HCT116 (cell line): ENCODE data around the gene ZBTB3. TPM values are rescaled to one million over a fixed set of nuclear protein-coding genes. Genes with fewer than 3 reads are reported as not detected.

ENCODE experiments used
- ATAC-seq: fragments of 200-7000 bp; cut with Tn5 transposase; 2 replicates; pipeline ENCODE4 v1.9.1; 2020; ENCODE audit warnings: mild to moderate bottlenecking, moderate library complexity
- Bru-seq: library from RNA; stranded (reverse); fragments of 400-500 nt; gene quantifications from one replicate; lab custom pipeline; 2021; lab: Mats Ljungman, UMichigan
- BruChase-seq, 2 experiments: library from RNA; stranded (reverse); fragments of 400-500 nt; gene quantifications; one replicate each; lab custom pipeline; 2021; lab: Mats Ljungman, UMichigan
- BruUV-seq: library from RNA; stranded (reverse); fragments of 400-500 nt; replicated peaks from 2 replicates; lab custom pipeline; 2021; lab: Mats Ljungman, UMichigan
- CTCF ChIA-PET: fragments of 300-600 bp; sonication (Branson Sonifier 250); formaldehyde crosslinking; loops from one replicate; lab custom pipeline; 2021; ENCODE audit warnings: antibody characterized with exemption; lab: Charles Lee
- POLR2A ChIA-PET: fragments of 300-600, 350-600 bp; sonication (Branson Sonifier 250); formaldehyde crosslinking; loops from one replicate; lab custom pipeline; 2021; ENCODE audit warnings: antibody characterized with exemption; lab: Charles Lee
- RAD21 ChIA-PET, 2 experiments: fragments of 300-600 bp; sonication (Branson Sonifier 250); formaldehyde crosslinking; loops; one replicate each; lab custom pipeline; 2023; ENCODE audit warnings: low total read pairs in 2 of 2; ENCODE audit not compliant: uncharacterized antibody in 2 of 2, unreplicated experiment in 2 of 2, low non-redundant PET in 1 of 2; lab: Charles Lee
- DNase-seq: peaks from one replicate; pipeline ENCODE4 v3.0.0-alpha.2; 2010; ENCODE audit warnings: low read depth, low spot score
- H2AFZ ChIP-seq: fragments of 200-600 bp; shearing (Covaris generic), sonication (generic); 2 replicates; pipeline ENCODE4 v1.6.1; 2017; ENCODE audit warnings: low read depth, mixed run types, mixed read lengths, antibody characterized with exemption, low read length; ENCODE audit not compliant: poor library complexity, severe bottlenecking
- H3K27ac ChIP-seq: 2 replicates; pipeline ENCODE4 v1.5.1; 2012; ENCODE audit warnings: low read depth, low read length
- H3K27me3 ChIP-seq: fragments of 200-600 bp; sonication (generic); 2 replicates; pipeline ENCODE4 v1.6.1; 2016; ENCODE audit warnings: mixed run types, low read length, mixed read lengths; ENCODE audit not compliant: insufficient read depth
- H3K36me3 ChIP-seq, 2 experiments: fragments of 200-500 bp in 1 of 2; fragments of 200-600 bp in 1 of 2; sonication (Bioruptor generic) in 1 of 2; sonication (generic) in 1 of 2; 2 replicates each; pipeline versions ENCODE4 v1.5.1 to v1.6.1; 2014 to 2016; ENCODE audit warnings: low read length in 2 of 2, inconsistent platforms in 1 of 2, mixed read lengths in 1 of 2, mixed run types in 1 of 2; ENCODE audit not compliant: insufficient read depth in 2 of 2, control insufficient read depth in 1 of 2
- H3K4me1 ChIP-seq, 2 experiments: fragments of 200-600 bp in 1 of 2; sonication (generic) in 1 of 2; 2 replicates each; pipeline versions ENCODE4 v1.5.1 to v1.6.1; 2012 to 2017; ENCODE audit warnings: low read length in 2 of 2, inconsistent platforms in 1 of 2, mild to moderate bottlenecking in 1 of 2, mixed read lengths in 1 of 2, mixed run types in 1 of 2, moderate library complexity in 1 of 2; ENCODE audit not compliant: insufficient read depth in 2 of 2, control insufficient read depth in 1 of 2
- H3K4me2 ChIP-seq: fragments of 200-600 bp; sonication (generic); 2 replicates; pipeline ENCODE4 v1.6.1; 2017; ENCODE audit warnings: mixed run types, low read length, mixed read lengths
- H3K4me3 ChIP-seq, 2 experiments: fragments of 200-600 bp in 1 of 2; sonication (generic) in 1 of 2; replicated peaks in 1 of 2; 2 replicates each; pipeline ENCODE4 v1.5.1; 2011 to 2016; ENCODE audit warnings: low read length in 2 of 2, control low read depth in 1 of 2, low read depth in 1 of 2, mild to moderate bottlenecking in 1 of 2, mixed read lengths in 1 of 2, mixed run types in 1 of 2
- H3K79me2 ChIP-seq: fragments of 200-600 bp; sonication (generic); 2 replicates; pipeline ENCODE4 v1.6.1; 2017; ENCODE audit warnings: mild to moderate bottlenecking, mixed run types, low read length, moderate library complexity, mixed read lengths; ENCODE audit not compliant: insufficient read depth
- H3K9ac ChIP-seq: fragments of 200-600 bp; sonication (generic); 2 replicates; pipeline ENCODE4 v1.6.1; 2016; ENCODE audit warnings: low read length, mixed read lengths
- H3K9me2 ChIP-seq: fragments of 200-600 bp; sonication (generic), shearing (Covaris generic); 2 replicates; pipeline ENCODE4 v1.6.1; 2017; ENCODE audit warnings: mixed run types, mild to moderate bottlenecking, moderate library complexity; ENCODE audit not compliant: insufficient read depth
- H3K9me3 ChIP-seq, 2 experiments: fragments of 200-500 bp in 1 of 2; fragments of 200-600 bp in 1 of 2; sonication (Bioruptor generic) in 1 of 2; sonication (generic) in 1 of 2; 2 replicates each; pipeline ENCODE4 v1.6.1; 2014 to 2017; ENCODE audit warnings: low read length in 2 of 2, mixed read lengths in 2 of 2, inconsistent platforms in 1 of 2, low read depth in 1 of 2, mild to moderate bottlenecking in 1 of 2, mixed run types in 1 of 2, moderate library complexity in 1 of 2; ENCODE audit not compliant: control insufficient read depth in 1 of 2, insufficient read depth in 1 of 2
- H4K20me1 ChIP-seq: fragments of 200-600 bp; sonication (generic), shearing (Covaris generic); 2 replicates; pipeline ENCODE4 v1.6.1; 2017; ENCODE audit warnings: mixed run types, mild to moderate bottlenecking, moderate library complexity; ENCODE audit not compliant: insufficient read depth
- CBX3 ChIP-seq: IDR thresholded peaks from 2 replicates; pipeline ENCODE4 v1.6.1; 2012; ENCODE audit warnings: low read depth
- CEBPB ChIP-seq: IDR thresholded peaks from 2 replicates; pipeline ENCODE4 v1.6.1; 2012; ENCODE audit warnings: low read depth
- EGR1 ChIP-seq: IDR thresholded peaks from 2 replicates; pipeline ENCODE4 v1.6.1; 2012; ENCODE audit warnings: low read depth
- ELF1 ChIP-seq: IDR thresholded peaks from 2 replicates; pipeline ENCODE4 v1.6.1; 2012; ENCODE audit warnings: low read depth, borderline replicate concordance
- EZH2 ChIP-seq: fragments of 200-600 bp; sonication (generic); IDR thresholded peaks from 2 replicates; pipeline ENCODE4 v1.6.1; 2017; ENCODE audit warnings: antibody characterized with exemption, mixed run types
- EZH2phosphoT487 ChIP-seq: fragments of 200-600 bp; IDR thresholded peaks from 2 replicates; pipeline ENCODE4 v1.6.1; 2018; ENCODE audit warnings: antibody characterized with exemption, borderline replicate concordance
- MAX ChIP-seq: IDR thresholded peaks from 2 replicates; pipeline ENCODE4 v1.6.1; 2012
- POLR2A ChIP-seq: IDR thresholded peaks from 2 replicates; pipeline ENCODE4 v1.7.0; 2011; ENCODE audit warnings: borderline replicate concordance; ENCODE audit not compliant: insufficient read depth, insufficient read length; ENCODE audit errors: extremely low read depth
- POLR2AphosphoS5 ChIP-seq: IDR thresholded peaks from 2 replicates; pipeline ENCODE4 v1.6.1; 2011; ENCODE audit warnings: mild to moderate bottlenecking, low read depth, low read length, moderate library complexity
- SP1 ChIP-seq: IDR thresholded peaks from 2 replicates; pipeline ENCODE4 v1.6.1; 2012; ENCODE audit warnings: low read depth
- TCF7L2 ChIP-seq: IDR thresholded peaks from 2 replicates; pipeline ENCODE4 v1.7.0; 2011; ENCODE audit warnings: borderline replicate concordance, inconsistent platforms; ENCODE audit not compliant: insufficient read depth, insufficient read length; ENCODE audit errors: extremely low read depth
- YY1 ChIP-seq: IDR thresholded peaks from 2 replicates; pipeline ENCODE4 v1.6.1; 2011; ENCODE audit warnings: low read length, low read depth, moderate library complexity, mild to moderate bottlenecking; ENCODE audit not compliant: insufficient replicate concordance; ENCODE audit errors: extremely low read depth
- ZBTB33 ChIP-seq: IDR thresholded peaks from 2 replicates; pipeline ENCODE4 v1.6.1; 2011; ENCODE audit warnings: mild to moderate bottlenecking, low read length, moderate library complexity; ENCODE audit not compliant: insufficient replicate concordance; ENCODE audit errors: extremely low read depth
- ZNF274 ChIP-seq: fragments of 200-500 bp; sonication (Bioruptor generic); IDR thresholded peaks from 2 replicates; pipeline ENCODE4 v1.6.1; 2014; ENCODE audit warnings: mild to moderate bottlenecking, low read depth, low read length, inconsistent platforms
- intact Hi-C: fragments of 100-400 bp; cut with micrococcal nuclease; formaldehyde crosslinking; loops from 2 replicates; pipeline ENCODE4 v1.10.0; 2022
- long read RNA-seq: library from polyadenylated mRNA; unstranded; transcript quantifications from one replicate; pipeline ENCODE4 v2.0.0, GENCODE V29; 2021; ENCODE audit not compliant: unreplicated experiment
- polyA plus RNA-seq: library from polyadenylated mRNA; unstranded; fragments of >200 nt; gene quantifications from 2 replicates; pipeline ENCODE4 v1.2.1, GENCODE V29; 2012; ENCODE audit warnings: missing spikeins
- total RNA-seq: library from RNA; stranded (reverse); gene quantifications from one replicate; pipeline ENCODE4 v1.2.1, GENCODE V29; 2021; ENCODE audit not compliant: unreplicated experiment

The ZBTB3 gene
- total RNA-seq, result 11.3 TPM
- polyA plus RNA-seq, result 3.2 and 3.6 TPM in 2 replicates
- Bru-seq, nascent RNA, result percentile 62 among the genes with signal in this experiment
- BruChase-seq, experiment 1, labeled RNA remaining after a 6-hour chase, result percentile 54 among the genes with signal in this experiment
- BruChase-seq, experiment 2, labeled RNA remaining after a 2-hour chase, result percentile 86 among the genes with signal in this experiment
- long read RNA-seq, partial matches to known transcripts, result 1 of 2 reads
- long read RNA-seq, other reads (novel, unspliced or antisense), result 1 of 2 reads

- ChIA-PET CTCF (interaction anchor here (0.6 to 1.9 kb wide), 7 partner anchors 15 to 372 kb away, joined by 3 to 24 read pairs (median 6); partner anchors contain the start of genes HNRNPUL2 and TMEM179B), POLR2A (interaction anchor here (0.5 to 3.4 kb wide), 25 partner anchors 8 to 136 kb away, joined by 3 to 50 read pairs (median 6); partner anchors contain the start of genes C11orf98, CSKMT, HNRNPUL2 and LBHD1), RAD21 (interaction anchor here (0.6 to 1.0 kb wide), 5 partner anchors 33 to 377 kb away, joined by 3 to 4 read pairs (median 3); partner anchors contain the start of gene TUT1 (in 1 of the 2))
- no peaks in the 10 kb centered on the region for H4K20me1 ChIP-seq
- H2AFZ ChIP-seq, result peak within 1 kb of the TSS; percentile 83
- no TSS peak for BruUV-seq
- peak within 1 kb of the TSS; percentile 90 for H3K4me2 ChIP-seq
- H3K4me1 ChIP-seq, result peaks cover 4 to 18% of the 10 kb centered on the region in 2 experiments; a peak in 3 of 4 replicates
- H3K79me2 ChIP-seq, result no peaks in the 10 kb centered on the region; the same call in 1 of the 2 replicates
- no peaks in the 10 kb centered on the region for H3K27me3 ChIP-seq
- intact Hi-C loops, result no loop called here
- H3K9me3 ChIP-seq, result no peaks in the 10 kb centered on the region
- DNase-seq (peak; percentile 99), ATAC-seq (peak; percentile 96)
- no peaks in the 10 kb centered on the region for H3K36me3 ChIP-seq
- H3K9me2 ChIP-seq, result no peaks in the 10 kb centered on the region
- TF ChIP-seq EZH2phosphoT487 (no peak), POLR2AphosphoS5 (peak; percentile 77), SP1 (peak; percentile 99), YY1 (no peak), POLR2A (peak; percentile 86)
- H3K9ac ChIP-seq, result peak within 1 kb of the TSS; percentile 78
- H3K4me3 ChIP-seq, result peak within 1 kb of the TSS; percentile 70 to 84
- H3K27ac ChIP-seq, result peak within 1 kb of the TSS; percentile 76
These were observed at the start of gene ZBTB3 for GRCh38 chr11:62753736-62754603. ZBTB3 (minus strand) TSS chr11:62754160; CDS start chr11:62753664, 496 bp downstream.

- Histone ChIP-seq H2AFZ (no peak overlapping the region), H3K4me3 (no peak overlapping the region), H3K79me2 (peaks cover 38% of the 10 kb centered on the region), H3K9me2 (no peaks in the 10 kb centered on the region), H4K20me1 (no peaks in the 10 kb centered on the region), H3K9me3 (no peaks in the 10 kb centered on the region), H3K9ac (no peak overlapping the region), H3K4me2 (no peak overlapping the region), H3K27me3 (no peaks in the 10 kb centered on the region), H3K4me1 (peaks cover 0 to 14% of the 10 kb centered on the region in 2 experiments; a peak in 3 of 4 replicates), H3K27ac (no peak overlapping the region), H3K36me3 (peaks cover 51 to 57% of the 10 kb centered on the region in 2 experiments)
- POLR2A ChIA-PET, result interaction anchor here (2.6 kb wide), 1 partner anchor 40 kb away, joined by 5 read pairs; no protein-coding TSS in a partner anchor
- BruUV-seq, result no TSS peak
- ATAC-seq (no peak), DNase-seq (no peak)
- CTCF ChIA-PET, result no interaction called here
- intact Hi-C loops, result no loop called here
- RAD21 ChIA-PET, result no interaction called here
- TF ChIP-seq ZBTB33 (no peak), ELF1 (no peak), ZNF274 (no peak), EGR1 (no peak), CEBPB (no peak), EZH2 (no peak), SP1 (no peak), TCF7L2 (no peak), CBX3 (no peak), MAX (no peak)
These were observed 47.1 kb upstream of the ZBTB3 start for GRCh38 chr11:62801071-62801470.
